ENCODE results near the gene MAPT.

MAPT gene

GRCh38 chr17:46072998-46073397 lies 178.6 kb downstream of the MAPT start:
- H3K9me3 ChIP-seq (ENCODE audit: control insufficient read depth, insufficient read depth, low read length) = no peaks in the 10 kb centered on the region
- TF ChIP-seq CTCF (IDR thresholded peaks at IDR 0.05; ENCODE audit: low read depth, low read length, poor library complexity, severe bottlenecking) (no peak), EZH2phosphoT487 (IDR thresholded peaks at IDR 0.05; ENCODE audit: borderline replicate concordance, low read length) (no peak)
- 0 out of 2 replicates have a peak, but pooled peaks cover 5% of the 10 kb centered on the region for H3F3A ChIP-seq (ENCODE audit: control insufficient read depth, insufficient read depth)
- H3K4me1 ChIP-seq (ENCODE audit: control insufficient read depth, low read length) = no peaks in the 10 kb centered on the region
- peaks cover 10% of the 10 kb centered on the region for H3K36me3 ChIP-seq (ENCODE audit: control insufficient read depth, low read length)
- H3K27me3 ChIP-seq (ENCODE audit: control insufficient read depth, low read length) = no peaks in the 10 kb centered on the region
- peaks cover 10% of the 10 kb centered on the region for H3K79me2 ChIP-seq (ENCODE audit: control insufficient read depth, low read length)
- H3K9me2 ChIP-seq (replicated peaks; ENCODE audit: control insufficient read depth, low read length) = no peaks in the 10 kb centered on the region
- H3K4me3 ChIP-seq (ENCODE audit: low read length) = no peak overlapping the region
- H3K27ac ChIP-seq (ENCODE audit: low read depth, low read length) = no peak overlapping the region
- H3K4me2 ChIP-seq (ENCODE audit: low read length) = no peak overlapping the region
- H4K20me1 ChIP-seq (ENCODE audit: control insufficient read depth, insufficient read depth, low read depth, low read length) = no peaks in the 10 kb centered on the region

- H3K4me1 ChIP-seq (ENCODE audit: control insufficient read depth, low read length) = no peaks in the 10 kb centered on the region
- no peak overlapping the region for H3K27ac ChIP-seq (ENCODE audit: low read depth, low read length)
- H3K9me3 ChIP-seq (ENCODE audit: control insufficient read depth, insufficient read depth, low read length) = no peaks in the 10 kb centered on the region
- TF ChIP-seq EZH2phosphoT487 (IDR thresholded peaks at IDR 0.05; ENCODE audit: borderline replicate concordance, low read length) (no peak), CTCF (IDR thresholded peaks at IDR 0.05; ENCODE audit: low read depth, low read length, poor library complexity, severe bottlenecking) (no peak)
- peaks cover 12% of the 10 kb centered on the region for H3K79me2 ChIP-seq (ENCODE audit: control insufficient read depth, low read length)
- 0 out of 2 replicates have a peak, but pooled peaks cover 5% of the 10 kb centered on the region for H3F3A ChIP-seq (ENCODE audit: control insufficient read depth, insufficient read depth)
- H3K36me3 ChIP-seq (ENCODE audit: control insufficient read depth, low read length) = peaks cover 14% of the 10 kb centered on the region
- H3K27me3 ChIP-seq (ENCODE audit: control insufficient read depth, low read length) = no peaks in the 10 kb centered on the region
- H3K9me2 ChIP-seq (replicated peaks; ENCODE audit: control insufficient read depth, low read length) = no peaks in the 10 kb centered on the region
- H3K4me3 ChIP-seq (ENCODE audit: low read length) = no peak overlapping the region
- H3K4me2 ChIP-seq (ENCODE audit: low read length) = no peak overlapping the region
- no peaks in the 10 kb centered on the region for H4K20me1 ChIP-seq (ENCODE audit: control insufficient read depth, insufficient read depth, low read depth, low read length)
These were observed 180.2 kb downstream of the MAPT start for GRCh38 chr17:46074540-46074939.
